Prostate gland (tissue), 2 donors: ENCODE results near the gene BRD3.

Experiments
- CTCF ChIP-seq, 4 experiments: fragments of 200-600 bp in 2 of 4; fragments of 450-650 bp in 2 of 4; sonication (generic) in 2 of 4; IDR thresholded peaks; 1 replicate in 3 of 4; 2 replicates in 1 of 4; pipeline ENCODE4 v1.5.1; 2016 to 2019; ENCODE audit warnings: antibody characterized with exemption in 4 of 4, mild to moderate bottlenecking in 2 of 4, moderate library complexity in 2 of 4
- POLR2A ChIP-seq: fragments of 450-650 bp; IDR thresholded peaks from one replicate; pipeline ENCODE4 v1.6.1; 2016; ENCODE audit warnings: antibody characterized with exemption, mild to moderate bottlenecking

DNA sequence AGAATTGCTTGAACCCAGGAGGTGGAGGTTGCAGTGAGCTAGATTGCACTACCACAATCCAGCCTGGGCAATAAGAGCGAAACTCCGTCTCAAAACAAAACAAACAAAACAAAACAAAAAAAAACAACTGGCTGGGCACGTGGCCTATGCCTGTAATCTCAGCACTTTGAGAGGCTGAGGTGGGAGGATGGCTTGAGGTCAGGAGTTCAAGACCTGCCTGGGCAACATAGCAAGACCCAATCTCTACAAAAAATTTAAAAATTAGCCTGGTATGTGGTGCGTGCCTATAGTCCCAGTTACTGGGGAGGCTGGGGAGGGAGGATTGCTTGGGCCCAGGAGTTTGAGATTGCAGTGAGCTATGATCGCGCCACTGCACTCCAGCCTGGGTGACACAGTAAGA, 44.7 kb upstream of the BRD3 start:
- TF ChIP-seq POLR2A (no peak), CTCF (IDR thresholded peaks at IDR 0.05) (no peak)
